ENCODE measurements around the gene KCNK17.

Gene KCNK17, protein sequence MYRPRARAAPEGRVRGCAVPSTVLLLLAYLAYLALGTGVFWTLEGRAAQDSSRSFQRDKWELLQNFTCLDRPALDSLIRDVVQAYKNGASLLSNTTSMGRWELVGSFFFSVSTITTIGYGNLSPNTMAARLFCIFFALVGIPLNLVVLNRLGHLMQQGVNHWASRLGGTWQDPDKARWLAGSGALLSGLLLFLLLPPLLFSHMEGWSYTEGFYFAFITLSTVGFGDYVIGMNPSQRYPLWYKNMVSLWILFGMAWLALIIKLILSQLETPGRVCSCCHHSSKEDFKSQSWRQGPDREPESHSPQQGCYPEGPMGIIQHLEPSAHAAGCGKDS

DNA sequence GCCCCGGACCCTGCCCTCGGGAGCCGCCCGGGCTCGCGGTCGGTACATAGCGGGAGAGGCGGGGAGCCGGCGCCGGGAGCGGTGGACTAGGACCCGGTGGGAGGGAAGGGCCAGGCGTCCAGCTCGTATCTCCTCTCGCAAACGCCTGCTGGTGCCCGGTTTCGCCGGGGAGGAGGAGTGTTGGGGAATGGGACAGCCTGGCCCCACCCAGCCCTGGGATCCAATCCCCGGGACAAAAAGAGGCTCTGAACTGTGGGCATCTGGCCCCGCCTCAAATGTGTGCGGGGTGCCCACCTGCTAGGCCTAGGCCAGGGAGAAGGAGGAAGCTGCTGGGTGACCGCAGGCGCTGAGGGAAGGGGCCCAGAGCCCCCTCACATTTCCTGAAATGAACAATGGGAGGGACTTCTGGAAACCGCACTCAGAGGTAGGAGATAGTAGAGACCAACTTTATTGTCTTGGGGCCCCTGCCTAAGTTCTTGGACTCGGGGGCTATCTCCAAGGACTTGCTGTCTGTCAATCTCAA lies at the start of gene KCNK17:
Gene KCNK17, minus strand, starts transcription at position 147 of the 523 bp plus-strand sequence. Its CDS starts 99 bp downstream, at position 48.
- DNase-seq: no peak

DNA sequence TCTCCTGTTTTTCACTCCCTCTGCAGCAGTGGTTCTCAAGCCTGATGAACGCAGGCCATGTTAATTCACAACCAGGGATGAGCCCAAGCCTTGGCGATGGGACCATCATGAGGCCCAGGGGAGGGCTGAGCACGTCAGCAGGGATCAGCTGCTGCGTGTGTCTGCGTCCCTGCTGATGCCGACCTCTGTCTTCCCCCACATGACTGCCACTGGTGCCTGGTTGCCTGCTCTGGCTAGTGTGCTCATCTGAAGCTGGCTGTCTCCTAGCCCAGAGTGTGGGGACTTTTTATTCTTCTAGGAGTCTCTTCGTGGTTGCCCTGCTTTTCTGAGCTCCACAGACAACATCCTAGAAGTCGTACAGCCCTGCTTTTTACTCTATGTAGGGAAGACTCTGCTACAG lies 49.1 kb upstream of the KCNK17 start:
- DNase-seq: no peak

DNA sequence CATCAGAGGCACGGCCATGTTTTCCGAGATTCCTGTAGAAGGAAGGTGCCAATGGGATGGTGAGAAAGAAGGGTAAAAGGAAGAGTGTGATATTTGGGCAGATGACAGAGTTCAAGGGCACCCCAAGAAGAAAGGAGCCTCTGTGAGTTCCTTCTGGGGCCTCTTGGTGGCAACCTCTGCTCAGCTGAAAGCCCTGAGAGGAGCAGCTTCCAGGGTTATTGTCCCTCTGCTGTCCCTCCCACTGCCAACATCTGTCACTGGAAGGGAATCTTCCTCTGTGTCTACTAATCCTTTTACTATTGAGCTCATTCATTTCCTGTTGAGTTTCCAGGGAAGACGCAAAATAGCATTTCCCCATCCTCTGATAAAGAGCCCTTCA lies 48.3 kb upstream of the KCNK17 start:
- no peak for DNase-seq

DNA sequence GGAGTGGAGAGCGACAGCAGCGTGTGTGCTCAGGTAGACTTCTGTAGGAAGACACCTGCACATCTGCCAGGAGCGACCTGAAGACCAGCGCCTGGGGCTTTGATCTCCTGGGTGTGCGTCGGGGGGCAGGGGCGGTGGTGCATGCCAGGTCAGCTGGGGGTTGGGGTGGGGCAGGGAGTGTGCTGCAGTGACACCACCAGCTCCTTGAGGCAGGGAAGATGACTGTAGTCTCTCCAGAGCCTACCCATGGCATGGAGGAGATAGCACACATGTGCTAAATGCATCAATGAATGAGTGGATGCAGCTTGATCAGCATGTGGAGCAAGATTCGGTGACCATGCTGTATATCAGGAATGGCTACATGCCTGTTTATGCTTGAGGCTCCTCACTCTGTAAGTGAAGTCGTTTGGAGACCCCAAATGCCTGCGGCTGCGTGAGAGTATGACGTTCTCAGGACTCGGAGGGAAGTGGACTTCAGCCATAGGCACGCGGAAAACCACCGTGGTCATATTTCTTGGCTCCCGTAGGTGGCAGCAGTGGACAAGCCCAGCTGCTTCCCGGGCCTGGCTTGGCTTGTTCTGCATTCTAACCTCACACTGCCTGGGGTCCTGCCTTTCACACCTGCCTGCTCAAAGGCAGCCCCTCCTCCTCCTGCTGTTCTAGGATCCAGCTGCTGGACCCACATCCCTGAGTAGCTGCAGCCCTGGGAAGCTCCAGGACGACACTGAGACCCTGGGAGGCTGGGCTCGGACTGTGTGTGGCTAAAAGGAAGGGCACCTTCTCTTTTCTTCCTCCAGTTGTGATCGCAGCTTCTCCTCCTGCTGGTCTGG lies 47.7 kb upstream of the KCNK17 start:
- DNase-seq: peak; percentile 34 to 51

DNA sequence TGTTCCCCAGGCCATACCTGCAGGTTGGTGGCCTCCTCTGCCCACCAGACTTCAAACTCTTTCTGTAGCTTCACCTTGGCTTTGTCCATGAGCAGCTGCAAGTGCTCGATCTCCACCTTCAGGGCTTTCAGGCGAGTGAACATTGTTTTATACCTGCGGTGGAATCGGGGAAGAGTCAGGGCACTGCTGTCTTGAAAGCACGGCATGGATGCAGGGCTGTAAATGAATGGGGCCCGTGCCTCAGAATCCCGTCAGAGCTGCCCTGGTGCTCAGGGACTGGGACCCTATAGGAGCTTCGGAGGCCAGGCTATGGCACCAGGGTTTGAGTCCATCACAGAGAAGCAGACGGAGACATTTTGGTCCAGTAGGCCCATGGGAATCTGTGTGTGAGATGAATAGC lies 46.2 kb upstream of the KCNK17 start:
- no peak for DNase-seq

DNA sequence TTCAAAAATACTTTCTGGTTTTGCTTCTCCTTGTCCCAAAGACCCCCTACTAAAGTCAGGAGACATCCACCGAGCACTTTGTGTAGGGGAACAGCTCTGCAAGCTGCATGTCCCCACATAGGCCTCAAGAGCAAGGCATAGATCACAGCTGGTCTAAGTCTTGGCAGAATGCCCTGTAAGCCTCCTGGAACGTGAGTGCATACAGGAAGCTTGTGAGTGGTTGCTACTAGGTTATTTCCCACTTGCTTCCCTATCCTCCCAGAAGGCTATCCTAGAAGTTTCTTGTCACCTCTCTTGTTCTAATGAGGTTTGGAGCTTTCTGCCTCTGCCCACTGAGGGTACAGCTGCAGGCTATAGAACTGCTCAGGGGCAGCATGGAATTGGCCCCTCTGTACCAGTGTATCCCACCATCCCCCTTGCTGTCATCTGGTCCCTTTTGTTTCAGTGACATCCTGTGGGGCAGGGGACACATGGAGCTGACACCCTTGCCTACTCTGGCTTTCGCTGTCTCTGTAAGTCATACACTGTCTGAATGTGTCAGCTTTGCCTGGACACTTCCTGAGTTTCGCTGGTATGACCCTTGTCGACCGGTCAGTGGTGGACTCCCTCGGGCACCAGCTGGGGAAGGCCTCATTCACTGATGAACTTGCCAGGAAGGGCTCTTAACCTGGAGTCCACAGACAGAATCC lies 43.9 kb upstream of the KCNK17 start:
- DNase-seq: no peak

DNA sequence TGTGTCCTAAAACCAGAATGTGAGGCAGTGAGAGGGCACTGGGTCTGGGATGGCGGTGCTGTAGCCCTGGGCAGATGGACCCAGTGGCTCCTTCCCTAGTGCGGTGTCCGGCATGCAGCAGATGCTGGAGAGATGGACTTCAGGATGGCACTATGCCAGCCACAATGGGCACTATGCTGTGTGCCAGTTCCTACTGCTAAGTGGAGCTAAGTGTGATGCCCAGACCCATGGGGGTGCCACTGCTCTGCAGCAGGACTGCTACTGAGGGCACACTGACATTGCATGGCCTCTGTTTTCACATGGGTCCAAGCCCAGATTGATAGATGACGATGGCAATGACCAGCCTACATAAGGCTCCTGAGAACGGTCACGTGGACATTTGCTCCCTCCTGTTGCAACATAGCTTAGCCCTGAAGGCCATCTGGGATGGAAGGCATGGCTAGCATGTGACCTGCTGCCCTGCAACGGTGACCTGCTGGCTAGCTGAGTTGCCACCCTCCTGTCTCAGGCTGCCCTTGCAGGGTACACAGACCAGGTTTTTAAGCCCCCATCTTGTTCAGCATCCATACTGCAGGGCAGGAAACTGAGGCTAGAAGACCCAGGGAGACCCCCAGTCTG lies 39.6 kb upstream of the KCNK17 start:
- DNase-seq: no peak

DNA sequence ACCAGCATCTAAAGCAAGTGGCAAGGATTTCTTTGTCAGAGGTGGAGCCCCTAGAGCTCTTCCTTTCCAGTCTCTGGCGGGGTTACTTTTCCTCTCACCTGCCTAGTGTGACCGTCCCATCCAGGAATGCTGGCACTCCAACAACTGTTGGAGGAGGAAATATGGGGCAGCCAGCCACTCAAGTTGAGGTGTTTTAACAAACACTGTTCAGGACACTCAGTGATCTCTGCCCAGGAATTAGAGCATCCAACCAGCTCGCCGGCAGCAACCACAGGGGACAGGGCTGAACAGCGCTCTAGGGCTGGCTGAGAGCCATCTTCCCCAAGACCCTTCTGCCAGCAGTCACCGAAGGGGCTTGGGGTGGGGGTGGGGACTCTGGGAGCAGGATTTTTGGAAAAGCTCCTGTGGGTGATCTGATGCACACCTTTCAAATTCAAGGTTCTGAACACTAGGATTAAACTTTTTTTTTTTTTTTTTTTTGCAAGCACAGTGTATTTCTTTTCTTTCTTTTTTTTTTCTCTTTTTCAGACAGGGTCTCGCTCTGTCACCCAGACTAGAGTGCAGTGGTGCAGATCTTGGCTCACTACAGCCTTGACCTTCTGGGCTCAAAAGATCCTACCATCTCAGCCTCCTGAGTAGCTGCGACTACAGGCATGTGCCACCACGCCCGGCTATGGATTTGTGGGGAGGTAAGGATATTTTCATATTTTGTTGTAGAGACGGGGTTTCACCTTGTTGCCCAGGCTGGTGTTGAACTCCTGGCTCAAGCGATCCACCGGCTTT lies 36.7 kb upstream of the KCNK17 start:
- DNase-seq: no peak

DNA sequence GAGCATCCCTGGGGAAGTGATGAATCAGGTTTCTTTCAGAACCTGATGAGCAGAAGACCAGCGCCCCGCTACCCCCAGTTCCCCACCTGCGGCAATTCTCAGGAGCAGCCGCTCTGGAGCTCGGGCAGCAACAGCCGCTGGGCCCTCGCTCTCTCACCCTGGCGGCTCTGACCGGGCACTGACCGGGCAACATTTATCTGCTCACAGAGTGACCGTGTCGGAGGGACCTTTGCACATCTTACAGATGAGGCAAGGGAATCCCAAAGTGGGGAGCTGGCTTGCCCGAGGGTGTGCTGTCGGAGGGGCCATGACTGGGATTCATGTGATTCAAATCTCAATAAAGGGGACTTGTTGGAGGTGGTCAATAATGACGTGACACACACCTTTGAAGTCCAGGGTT lies 34.5 kb upstream of the KCNK17 start:
- DNase-seq: no peak

DNA sequence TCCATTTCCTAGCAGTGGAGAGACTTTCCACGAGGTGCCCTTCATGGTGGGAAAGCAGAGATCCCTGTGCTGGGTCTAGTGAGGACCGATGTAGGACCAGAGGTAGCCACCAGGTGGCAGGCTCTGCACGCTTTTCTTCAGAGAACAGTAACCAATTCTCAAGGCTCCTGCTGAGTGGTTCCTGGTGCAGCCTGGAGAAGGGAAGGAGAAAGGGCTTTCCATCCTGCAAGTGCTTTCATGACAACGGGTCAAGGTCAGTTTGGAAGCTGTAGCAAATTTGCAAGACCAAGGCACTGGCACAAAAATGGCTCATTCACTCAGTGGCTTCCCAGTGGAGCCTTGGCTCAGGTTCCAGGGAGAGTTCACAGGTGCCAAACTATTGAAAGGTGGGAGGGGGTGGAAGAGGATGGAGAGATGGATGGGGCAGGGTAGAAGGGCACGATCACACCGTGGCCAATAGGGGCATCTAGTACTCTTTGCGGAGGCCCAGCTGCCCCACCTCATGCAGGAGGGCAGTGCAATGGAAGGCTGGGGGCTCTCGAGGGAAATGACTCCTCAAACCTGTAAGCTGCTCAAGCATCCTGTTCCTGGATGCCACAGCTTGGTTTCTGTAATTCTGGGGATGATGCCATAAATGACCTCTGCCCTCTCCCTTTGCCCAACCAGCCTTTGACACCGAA lies 33.8 kb upstream of the KCNK17 start:
- DNase-seq: peak; percentile 28 to 41

DNA sequence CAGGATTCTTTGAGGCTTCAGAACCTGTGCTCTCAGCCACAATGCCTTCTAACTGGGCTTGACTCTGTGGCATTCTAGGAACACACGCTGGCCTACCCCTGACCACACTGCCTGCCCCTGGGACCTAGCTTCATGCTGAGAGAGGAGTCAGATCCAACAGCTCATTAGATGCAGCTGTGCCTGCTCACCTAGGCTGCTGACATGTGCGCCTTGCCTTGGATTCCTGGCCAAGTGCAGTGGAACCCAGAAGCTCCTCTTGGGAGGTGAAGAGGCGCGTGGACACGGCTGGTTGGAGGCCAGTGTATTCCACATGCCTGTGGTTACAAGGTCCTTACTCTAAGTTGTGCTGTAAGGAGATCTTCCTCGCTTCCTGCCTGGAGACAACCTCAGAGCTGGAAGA lies 33.0 kb upstream of the KCNK17 start:
- no peak for DNase-seq

DNA sequence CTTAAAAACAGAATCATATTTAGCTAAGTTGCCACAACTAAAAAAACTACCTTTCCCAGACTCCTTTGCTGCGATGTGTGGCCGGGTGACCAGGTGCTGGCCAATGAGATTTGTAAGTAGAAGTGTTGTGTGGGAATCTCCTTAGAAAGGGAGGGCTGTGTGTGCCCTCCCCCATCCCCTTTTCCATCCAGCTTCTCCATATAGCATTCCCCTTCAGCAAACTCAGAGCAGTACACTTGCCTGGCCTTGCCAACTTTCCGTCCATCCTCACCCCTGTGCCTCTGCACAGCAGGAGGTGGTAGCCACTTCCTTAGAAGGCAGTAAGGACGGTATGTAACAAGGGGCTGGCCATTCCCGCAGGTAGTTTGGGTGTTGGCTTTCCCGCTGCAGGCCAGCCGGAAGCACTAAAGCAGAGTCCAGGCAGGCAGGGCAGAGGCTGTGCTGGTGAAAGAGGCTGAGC lies 30.6 kb upstream of the KCNK17 start:
- DNase-seq: no peak

DNA sequence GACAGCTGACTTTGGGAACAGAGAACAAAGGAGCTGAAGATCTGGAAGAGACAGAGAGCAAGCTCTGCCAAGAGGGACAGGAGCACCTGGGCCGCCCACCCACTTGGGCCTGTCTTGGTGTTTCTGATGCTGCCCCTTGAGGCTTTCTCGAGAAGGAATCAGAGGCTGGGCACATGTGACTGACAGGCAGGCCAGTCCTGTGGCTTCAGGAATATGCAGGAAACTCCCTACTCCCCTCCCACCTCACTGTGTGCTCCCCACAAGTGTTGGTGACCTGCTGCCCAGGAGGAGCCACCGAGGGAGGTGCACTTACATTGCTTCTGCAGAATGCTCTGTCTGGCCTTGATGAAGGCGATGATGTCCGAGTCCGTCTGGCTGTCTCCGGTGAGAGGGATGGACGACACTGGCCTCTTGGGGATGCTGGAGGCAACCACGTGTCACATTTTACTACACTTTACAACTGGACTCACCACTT lies 29.2 kb upstream of the KCNK17 start:
- DNase-seq: no peak

DNA sequence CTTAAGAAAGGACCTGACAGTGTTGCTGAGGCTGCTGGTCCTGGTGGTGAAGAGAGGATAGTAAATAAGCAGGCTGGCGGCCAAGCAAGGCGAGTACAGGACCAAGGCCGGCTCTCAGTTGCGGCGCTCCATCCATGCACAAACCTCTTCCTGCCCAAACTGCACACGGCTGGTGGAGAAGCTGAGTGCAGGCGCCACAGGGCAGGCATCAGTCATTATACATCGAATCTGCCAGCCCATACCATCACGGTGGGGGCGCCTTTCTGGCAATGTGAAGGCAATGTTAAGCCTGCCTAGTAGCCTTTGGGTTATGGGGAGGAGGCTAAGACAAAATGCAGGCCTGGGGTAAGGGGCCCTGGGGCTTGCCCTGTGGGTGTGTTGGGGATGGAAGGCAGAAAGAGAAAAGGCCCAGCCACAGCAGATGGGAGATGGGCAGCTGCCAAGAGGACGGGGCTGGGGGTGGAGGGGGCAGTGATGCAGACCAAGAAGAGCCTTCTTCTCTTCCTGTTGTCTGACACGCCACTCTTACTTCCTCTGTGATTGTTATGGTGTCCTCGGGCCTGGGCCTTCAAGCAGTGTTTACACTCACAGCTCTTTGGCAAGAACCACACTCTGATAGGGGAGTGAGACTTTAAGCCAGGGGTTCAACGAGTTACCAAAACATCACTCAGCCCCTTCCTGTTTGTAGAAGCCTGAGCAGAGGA lies 28.6 kb upstream of the KCNK17 start:
- DNase-seq: no peak

DNA sequence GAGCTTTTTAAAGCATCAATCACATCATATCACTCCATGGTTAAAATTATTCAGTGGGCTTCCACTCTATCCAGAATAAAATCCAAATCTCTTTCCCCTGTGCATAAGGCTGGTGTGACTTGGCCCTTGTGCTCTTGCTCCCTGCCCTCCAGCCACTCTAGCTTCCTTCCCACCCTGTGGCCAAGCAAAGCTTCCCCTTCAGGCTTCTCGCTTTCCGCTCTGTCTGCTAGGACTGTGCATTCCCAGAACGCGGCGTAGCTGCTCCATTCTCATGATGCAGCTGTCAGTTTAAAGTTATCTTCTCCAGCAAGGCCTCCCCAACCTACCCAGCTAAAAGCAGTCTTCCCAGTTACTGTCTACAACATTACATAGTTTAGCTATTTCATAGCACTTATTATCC lies 27.7 kb upstream of the KCNK17 start:
- DNase-seq: no peak

DNA sequence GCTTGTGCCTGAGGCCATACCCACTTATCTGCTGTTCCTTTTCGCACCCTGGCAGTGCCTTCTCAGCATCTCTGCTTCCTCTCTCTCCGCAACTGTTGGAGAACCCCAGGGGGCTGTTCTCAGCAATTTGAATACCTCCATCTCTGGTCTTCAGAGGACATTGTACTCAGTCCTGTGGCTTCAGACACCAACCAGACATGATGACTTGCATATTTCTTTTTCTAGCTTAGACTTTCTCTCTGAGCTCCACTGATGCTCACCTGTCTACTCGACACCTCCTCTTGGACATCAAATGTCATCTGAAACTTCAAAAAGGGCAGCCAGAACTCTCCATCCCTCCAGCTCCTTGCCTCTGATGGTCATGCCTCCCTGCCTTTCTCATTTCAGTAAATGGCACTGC lies 27.1 kb upstream of the KCNK17 start:
- no peak for DNase-seq

DNA sequence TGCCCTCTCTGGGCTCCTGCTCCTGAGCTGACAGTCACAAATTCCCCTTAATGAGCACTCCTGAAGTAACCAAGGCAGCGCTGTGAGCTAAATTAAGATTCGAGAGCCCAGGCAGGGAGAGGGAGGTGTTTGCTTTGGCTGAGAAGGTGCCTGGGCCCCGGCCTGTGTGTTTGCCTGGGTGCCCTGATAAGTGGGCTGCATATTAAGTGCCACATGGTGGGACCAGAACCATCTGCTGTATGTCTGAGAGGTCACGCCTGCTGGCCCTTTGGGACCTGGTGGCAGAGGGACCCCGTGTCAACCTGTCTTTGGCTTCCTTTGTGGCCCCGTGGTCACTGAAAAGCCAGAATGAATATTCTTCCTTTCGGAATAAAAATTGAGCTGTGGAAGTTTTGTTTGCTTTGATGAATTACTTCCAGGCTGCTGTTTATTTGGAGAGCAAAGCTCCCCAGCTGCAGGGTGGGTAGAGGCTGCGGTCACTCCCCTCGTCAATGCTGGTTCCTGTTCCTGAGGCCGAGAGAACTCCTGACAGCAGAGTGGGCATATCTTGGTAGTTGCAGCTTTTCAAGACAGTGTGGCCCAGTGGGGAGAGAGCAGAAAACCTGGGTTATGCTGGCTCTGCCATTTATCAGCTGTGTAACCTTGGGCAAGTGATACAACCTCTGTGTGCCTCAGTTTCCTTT lies 25.8 kb upstream of the KCNK17 start:
- no peak for DNase-seq

DNA sequence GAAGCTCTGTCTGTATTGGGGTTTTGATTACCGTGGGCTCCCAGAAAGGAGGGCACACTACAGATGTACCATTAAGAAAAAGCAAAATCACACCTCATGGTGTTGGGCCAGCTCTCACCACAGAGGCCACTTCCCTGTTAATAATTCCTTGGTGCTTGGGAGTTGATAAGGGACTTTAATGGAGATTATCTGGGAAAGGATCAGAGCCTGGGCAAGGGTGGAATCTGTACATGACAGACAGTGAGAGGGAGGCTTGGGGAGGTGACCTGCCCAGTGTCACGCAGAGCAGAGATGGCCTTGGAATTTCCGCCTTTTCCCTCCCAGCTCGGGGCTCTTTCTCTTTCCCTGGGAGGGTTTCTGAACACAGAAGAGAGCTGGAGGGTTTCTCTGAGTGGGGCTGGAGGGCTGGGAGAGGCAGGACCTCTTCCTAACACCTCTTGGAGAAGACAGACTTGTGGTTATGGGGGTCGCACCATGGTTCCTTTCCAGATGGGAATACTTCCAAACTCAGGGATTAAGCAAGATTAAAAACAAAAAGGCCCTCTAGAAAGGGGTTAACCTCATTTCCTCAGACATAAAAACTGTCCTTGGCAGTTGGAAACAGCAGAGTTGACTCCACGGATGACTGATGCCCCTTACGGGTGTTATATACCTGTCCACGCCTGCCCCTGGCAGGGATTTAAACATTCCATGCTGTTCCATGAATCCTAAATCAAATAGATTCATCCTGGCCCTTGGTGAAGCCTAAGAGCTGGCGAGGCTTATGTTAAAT lies 25.1 kb upstream of the KCNK17 start:
- DNase-seq: no peak

DNA sequence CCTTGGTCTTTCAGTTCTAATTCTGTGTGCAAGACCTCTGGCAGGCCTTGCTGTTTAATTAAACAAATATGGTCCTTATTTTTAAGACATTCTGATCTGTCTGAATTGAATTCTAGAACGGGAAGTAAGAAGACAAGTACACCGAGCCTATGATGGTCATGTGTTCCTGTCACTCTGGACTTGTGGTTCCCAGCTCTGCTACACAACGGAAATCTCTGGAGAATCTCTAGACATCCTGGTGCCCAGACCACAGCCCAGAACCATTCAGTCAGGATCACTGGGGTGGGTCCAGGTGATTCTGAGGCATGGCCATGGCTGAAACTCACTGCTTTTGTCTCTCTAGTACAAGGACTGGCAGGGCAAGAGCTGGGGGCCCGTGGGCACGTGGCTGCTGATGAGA lies 24.2 kb upstream of the KCNK17 start:
- no peak for DNase-seq

Measured in CD4-positive, alpha-beta T cell treated with Interleukin-4 for 1 hour (primary cell).